Peyer's patch (tissue), 4 donors: Measurements from ENCODE around the gene PYGB. TPM values are rescaled to one million over a fixed set of nuclear protein-coding genes. Genes with fewer than 3 reads are reported as not detected.
A peak's percentile ranks its signal among the peaks of the same experiment; 100 is the strongest.

Source experiments
- DNase-seq, 3 donors: peaks; one replicate each; pipeline ENCODE4 v3.0.0-alpha.2; 2017 to 2019
- H3K27ac ChIP-seq, 4 donors: fragments of 200-600 bp; sonication (generic); one replicate each; pipeline ENCODE4 v1.5.1; 2016 to 2019
- H3K27me3 ChIP-seq, 2 donors: fragments of 200-600 bp; sonication (generic); one replicate each; pipeline ENCODE4 v1.5.1; 2019
- H3K36me3 ChIP-seq, 3 donors: fragments of 200-600 bp; sonication (generic); one replicate each; pipeline ENCODE4 v1.5.1; 2016 to 2019
- H3K4me1 ChIP-seq, 4 donors: fragments of 200-600 bp; sonication (generic); one replicate each; pipeline ENCODE4 v1.5.1; 2016 to 2019
- H3K4me3 ChIP-seq, 4 donors: fragments of 200-600 bp; sonication (generic); 1 replicate in 3 of 4; 2 replicates in 1 of 4; pipeline ENCODE4 v1.5.1; 2016 to 2019; ENCODE audit warnings: mild to moderate bottlenecking in 1 of 4
- H3K9me3 ChIP-seq, 4 donors: fragments of 200-600 bp; sonication (generic); one replicate each; pipeline ENCODE4 v1.5.1; 2016 to 2019; ENCODE audit warnings: mild to moderate bottlenecking in 1 of 4
- CTCF ChIP-seq, 6 experiments: fragments of 450-650 bp in 4 of 6; fragments of 200-600 bp in 2 of 6; sonication (generic) in 1 of 6; IDR thresholded peaks; one replicate each; pipeline ENCODE4 v1.5.1; 2017 to 2019; ENCODE audit warnings: antibody characterized with exemption in 6 of 6, mild to moderate bottlenecking in 3 of 6, moderate library complexity in 1 of 6
- POLR2A ChIP-seq, 2 donors: fragments of 450-650 bp; IDR thresholded peaks; one replicate each; pipeline ENCODE4 v1.5.1; 2017; ENCODE audit warnings: antibody characterized with exemption in 2 of 2, mild to moderate bottlenecking in 2 of 2, moderate library complexity in 2 of 2
- total RNA-seq, 4 donors: library from RNA; depleted of rRNA; stranded (reverse); fragments of >200 nt; gene quantifications; one replicate each; pipeline ENCODE4 v1.1.0, GENCODE V29; 2016

The PYGB gene
- total RNA-seq, 4 donors from 2014 or later: 88.3 to 154 (median 124) TPM

- peak in 1 of 3 donors; percentile 34 for DNase-seq
- TF ChIP-seq POLR2A (IDR thresholded peaks at IDR 0.05) (no peak), CTCF (IDR thresholded peaks at IDR 0.05) (no peak)
- no peaks in the 10 kb centered on the region for H3K27me3 ChIP-seq
- H3K36me3 ChIP-seq: peaks cover 0 to 5% (median 0%) of the 10 kb centered on the region in 3 donors
- peaks cover 0 to 62% (median 6%) of the 10 kb centered on the region in 4 donors for H3K4me1 ChIP-seq
- no peak overlapping the region for H3K4me3 ChIP-seq
- H3K27ac ChIP-seq: no peak overlapping the region
- H3K9me3 ChIP-seq: no peaks in the 10 kb centered on the region
Observed at GRCh38 chr20:25251019-25251418, 3.1 kb downstream of the PYGB start.

- Histone ChIP-seq H3K4me3 (no peak overlapping the region), H3K36me3 (peaks cover 0 to 5% (median 0%) of the 10 kb centered on the region in 3 donors), H3K4me1 (peaks cover 0 to 66% (median 6%) of the 10 kb centered on the region in 4 donors), H3K27me3 (no peaks in the 10 kb centered on the region), H3K9me3 (no peaks in the 10 kb centered on the region), H3K27ac (peak overlapping the region in 1 of 4 donors; percentile 81)
- TF ChIP-seq CTCF (IDR thresholded peaks at IDR 0.05): no peak
- TF ChIP-seq POLR2A (IDR thresholded peaks at IDR 0.05): no peak
- peak in 1 of 3 donors; percentile 38 for DNase-seq
Observed at GRCh38 chr20:25251558-25251957, 3.7 kb downstream of the PYGB start.

GRCh38 chr20:25252230-25252651, 4.4 kb downstream of the PYGB start:
- H3K27me3 ChIP-seq: no peaks in the 10 kb centered on the region
- H3K4me1 ChIP-seq: peaks cover 0 to 67% (median 4%) of the 10 kb centered on the region in 4 donors
- H3K27ac ChIP-seq: peak overlapping the region in 2 of 4 donors; percentile 62 to 81
- peak in 1 of 3 donors; percentile 61 for DNase-seq
- H3K36me3 ChIP-seq: peaks cover 0 to 5% (median 0%) of the 10 kb centered on the region in 3 donors
- H3K4me3 ChIP-seq: no peak overlapping the region
- TF ChIP-seq POLR2A (IDR thresholded peaks at IDR 0.05) (no peak), CTCF (IDR thresholded peaks at IDR 0.05) (no peak)
- no peaks in the 10 kb centered on the region for H3K9me3 ChIP-seq

GRCh38 chr20:25252686-25253421, 5.0 kb downstream of the PYGB start:
- Histone ChIP-seq H3K4me3 (no peak overlapping the region), H3K27me3 (no peaks in the 10 kb centered on the region), H3K27ac (peak overlapping the region in 2 of 4 donors; percentile 62 to 81), H3K4me1 (peaks cover 0 to 72% (median 4%) of the 10 kb centered on the region in 4 donors), H3K36me3 (peaks cover 0 to 5% (median 0%) of the 10 kb centered on the region in 3 donors), H3K9me3 (no peaks in the 10 kb centered on the region)
- peak in 1 of 3 donors; percentile 55 for DNase-seq
- TF ChIP-seq POLR2A (IDR thresholded peaks at IDR 0.05) (no peak), CTCF (IDR thresholded peaks at IDR 0.05) (no peak)

GRCh38 chr20:25253606-25254275, 5.9 kb downstream of the PYGB start:
- H3K4me3 ChIP-seq: no peak overlapping the region
- no peak for TF ChIP-seq POLR2A (IDR thresholded peaks at IDR 0.05)
- no peak for TF ChIP-seq CTCF (IDR thresholded peaks at IDR 0.05)
- peaks cover 0 to 5% (median 0%) of the 10 kb centered on the region in 3 donors for H3K36me3 ChIP-seq
- no peaks in the 10 kb centered on the region for H3K27me3 ChIP-seq
- H3K4me1 ChIP-seq: peaks cover 0 to 78% (median 3%) of the 10 kb centered on the region in 4 donors
- DNase-seq: no peak
- H3K27ac ChIP-seq: peak overlapping the region in 1 of 4 donors; percentile 62
- no peaks in the 10 kb centered on the region for H3K9me3 ChIP-seq
